Activated T-helper 9 cell treated with anti-CD3 and anti-CD28 coated beads, Interleukin-2, amount 50 U/mL, for 16 hours (primary cell): ENCODE data around the gene SH2D3A.
A peak's percentile ranks its signal among the peaks of the same experiment; 100 is the strongest.
"Not testable (repeated sequence)": the region's sequence is repeated elsewhere in the genome, so short reads cannot be mapped to it uniquely, and the experiment has no call there.

Experiments used
- DNase-seq: peaks from one replicate; pipeline ENCODE4 v3.0.0-alpha.2; 2020; ENCODE audit warnings: low read depth

The SH2D3A gene

DNA sequence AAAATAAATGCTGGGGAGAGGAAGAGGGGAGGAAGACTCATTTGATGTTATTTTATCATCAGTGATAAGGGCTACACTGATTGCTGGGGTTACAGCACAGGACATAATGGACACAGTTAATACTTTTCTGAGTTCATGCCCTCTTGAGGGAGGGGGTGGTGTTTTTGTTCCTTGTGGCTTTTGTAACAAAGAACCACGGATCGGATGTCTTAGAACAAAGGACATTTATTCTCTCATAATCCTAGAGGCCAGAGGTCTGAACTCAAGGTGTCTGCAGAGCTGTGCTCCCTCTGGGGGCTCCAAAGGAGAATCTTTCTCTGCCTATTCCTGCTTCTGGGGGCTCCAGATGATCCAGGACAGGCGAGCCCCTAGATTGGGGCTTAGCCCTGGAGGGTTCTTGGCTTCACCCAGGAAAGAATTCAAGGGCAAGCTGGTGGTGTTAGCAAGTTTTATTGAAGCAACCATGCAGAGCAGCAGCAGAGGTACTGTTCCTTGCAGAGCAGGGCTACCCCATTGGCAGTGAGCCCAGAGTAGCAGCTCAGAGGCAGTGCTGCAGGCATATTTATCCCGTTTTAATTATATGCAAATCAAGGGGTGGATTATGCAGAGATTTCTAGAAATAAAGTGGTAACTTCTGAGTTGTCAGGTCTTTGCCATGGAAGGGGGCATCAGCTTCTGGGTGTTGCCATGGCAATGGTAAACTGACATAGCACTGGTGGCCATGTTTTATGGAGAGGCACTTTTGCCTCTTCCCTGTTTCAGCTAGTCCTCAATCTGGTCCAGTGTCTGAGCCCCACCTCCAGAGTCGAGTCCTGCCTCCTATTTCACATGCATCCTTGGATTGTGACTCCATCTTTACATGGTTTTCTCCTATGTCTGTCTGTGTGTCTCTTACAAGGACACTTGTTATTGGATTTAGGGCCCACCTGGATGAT lies 23.2 kb upstream of the SH2D3A start:
- no peak for DNase-seq

- DNase-seq = no peak
Observed at GRCh38 chr19:6788896-6789295, 21.7 kb upstream of the SH2D3A start.

GRCh38 chr19:6787393-6787792 lies 20.2 kb upstream of the SH2D3A start:
- no peak for DNase-seq

DNA sequence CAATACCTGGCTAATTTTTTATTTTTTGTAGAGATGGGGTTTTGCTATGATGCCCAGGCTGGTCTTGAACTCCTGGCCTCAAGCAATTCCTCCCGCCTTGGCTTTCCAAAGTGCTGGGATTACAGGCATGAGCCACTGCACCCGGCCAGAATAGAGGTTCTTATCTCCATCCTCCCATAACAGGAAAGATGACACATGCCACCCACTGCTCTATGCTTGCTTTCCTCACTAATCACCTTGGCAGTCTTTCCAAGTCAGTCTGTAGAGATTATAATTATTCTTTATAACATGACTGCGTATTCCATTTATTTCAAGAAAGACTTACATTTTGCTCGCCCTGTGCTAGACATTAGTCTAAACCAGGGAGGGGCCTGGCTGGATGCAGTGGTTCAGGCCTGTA lies 12.0 kb upstream of the SH2D3A start:
- DNase-seq = no peak

GRCh38 chr19:6778386-6778785 lies 11.2 kb upstream of the SH2D3A start:
- no peak for DNase-seq

DNA sequence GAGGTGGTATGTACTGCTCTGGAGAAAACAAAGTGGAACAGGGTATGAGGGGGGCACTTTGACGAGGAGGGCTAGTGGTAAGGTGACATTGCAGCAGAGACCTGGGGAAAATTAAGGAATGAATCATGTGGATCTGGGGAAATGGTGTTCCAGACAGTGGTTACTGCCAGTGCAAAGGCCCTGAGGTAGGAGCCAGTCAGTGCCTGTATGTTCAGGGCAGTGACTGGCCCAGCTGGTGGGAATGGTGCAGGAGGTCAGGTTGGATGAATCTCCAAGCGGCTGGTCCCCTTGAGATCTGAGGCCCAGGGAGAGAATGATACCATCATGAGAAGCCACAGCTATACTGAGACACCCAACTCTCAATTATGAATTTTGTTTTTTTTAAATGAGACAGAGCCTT lies 10.2 kb upstream of the SH2D3A start:
- DNase-seq = no peak

DNA sequence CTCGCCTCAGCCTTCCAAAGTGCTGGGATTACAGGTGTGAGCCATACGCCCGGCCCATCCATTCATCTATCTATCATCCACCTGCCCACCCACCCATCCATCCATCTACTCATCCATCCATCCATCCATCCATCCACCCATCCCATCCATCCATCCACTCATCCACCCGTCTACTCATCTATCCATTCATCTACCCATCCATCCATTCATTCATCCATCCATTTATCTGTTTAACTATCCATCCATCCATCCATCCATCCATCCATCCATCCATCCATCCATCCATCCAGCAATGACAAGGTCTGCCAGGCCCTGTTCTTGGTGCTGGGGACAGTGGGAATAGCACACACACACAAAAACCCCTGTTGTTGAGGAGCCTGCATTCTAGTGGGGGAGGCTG lies 9.8 kb upstream of the SH2D3A start:
- no peak for DNase-seq

DNA sequence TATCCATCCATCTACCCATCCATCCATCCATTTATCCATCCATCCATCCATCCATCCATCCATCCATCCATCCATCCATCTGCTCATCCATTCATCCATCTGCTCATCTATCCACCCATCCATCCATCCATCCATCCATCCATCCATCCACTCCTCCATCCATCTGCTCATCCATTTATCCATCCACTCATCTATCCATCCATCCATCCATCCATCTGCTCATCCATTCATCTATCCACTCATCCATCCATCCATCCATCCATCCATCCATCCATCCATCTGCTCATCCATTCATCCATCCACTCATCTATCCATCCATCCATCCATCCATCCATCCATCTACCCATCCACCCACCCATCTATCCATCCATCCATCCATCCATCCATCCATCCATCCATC lies 8.8 kb upstream of the SH2D3A start:
- not testable (repeated sequence) for DNase-seq

DNA sequence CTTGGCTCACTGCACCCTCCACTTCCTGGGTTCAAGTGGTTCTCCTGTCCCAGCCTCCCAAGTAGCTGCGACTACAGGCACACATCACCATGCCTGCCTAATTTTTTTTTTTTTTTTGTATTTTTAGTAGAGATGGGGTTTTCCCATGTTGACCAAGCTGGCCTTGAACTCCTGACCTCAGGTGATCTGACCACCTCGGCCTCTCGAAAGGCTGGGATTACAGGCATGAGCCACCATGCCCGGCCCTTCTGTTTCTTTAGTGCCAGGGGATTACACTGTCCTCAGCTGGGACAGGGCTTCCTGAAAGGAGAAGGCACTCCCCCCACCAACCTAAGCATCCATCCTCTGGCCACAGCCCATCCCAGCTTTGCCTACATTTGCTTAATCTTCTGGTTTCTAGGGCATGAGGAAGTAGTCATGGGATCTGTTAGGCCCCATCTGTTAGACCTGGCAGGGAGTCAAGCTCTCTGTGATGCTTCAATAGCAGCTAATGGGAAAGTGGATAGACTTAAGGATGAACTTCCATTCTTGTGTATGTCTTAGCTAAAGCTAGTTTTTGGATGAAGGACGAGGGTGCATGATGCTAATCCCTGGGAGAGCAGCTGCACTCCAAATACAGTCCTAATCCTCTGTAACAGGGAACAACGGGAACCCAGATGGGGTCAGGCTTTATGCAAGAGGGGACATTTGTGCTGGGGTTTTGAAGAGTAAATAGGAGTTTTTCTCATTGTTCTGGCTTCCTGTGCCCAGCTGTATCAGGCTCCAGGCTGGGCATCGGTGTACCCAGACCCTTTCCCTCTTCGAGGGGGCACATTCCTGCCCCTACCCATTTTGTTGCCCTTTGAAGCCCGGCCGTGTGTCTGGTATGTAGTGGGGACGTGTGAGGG lies 7.8 kb upstream of the SH2D3A start:
- no peak for DNase-seq

DNA sequence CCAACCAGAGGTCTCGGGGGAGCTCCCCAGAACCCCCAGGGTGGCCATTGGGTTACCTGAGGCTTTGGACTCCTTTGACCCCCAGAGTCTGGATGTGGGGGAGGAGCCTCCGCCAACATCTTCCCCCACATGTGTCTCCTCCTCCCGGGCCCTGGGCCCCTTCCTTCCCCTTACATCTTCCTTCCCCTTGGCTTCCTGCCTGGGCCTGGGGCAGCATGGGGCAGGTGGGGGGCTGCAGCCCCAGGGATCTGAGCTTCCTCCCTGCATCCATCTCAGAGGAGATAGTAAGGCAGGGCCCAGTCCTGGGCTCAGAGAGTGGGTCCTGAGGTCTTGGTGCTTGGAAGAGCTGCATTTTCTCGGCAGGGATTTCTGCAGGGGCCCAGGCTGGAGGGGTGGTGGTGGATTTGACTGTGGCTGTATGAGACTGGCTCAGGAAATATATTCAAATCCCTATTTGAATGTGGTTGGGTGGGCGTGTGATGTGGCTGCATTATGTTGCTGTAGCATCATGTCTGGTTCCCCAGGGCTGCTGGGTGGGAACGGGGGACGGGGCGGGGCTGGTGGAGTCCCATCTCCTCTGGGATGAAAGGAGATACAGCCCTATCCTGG lies 6.2 kb upstream of the SH2D3A start:
- DNase-seq = peak; percentile 39

DNA sequence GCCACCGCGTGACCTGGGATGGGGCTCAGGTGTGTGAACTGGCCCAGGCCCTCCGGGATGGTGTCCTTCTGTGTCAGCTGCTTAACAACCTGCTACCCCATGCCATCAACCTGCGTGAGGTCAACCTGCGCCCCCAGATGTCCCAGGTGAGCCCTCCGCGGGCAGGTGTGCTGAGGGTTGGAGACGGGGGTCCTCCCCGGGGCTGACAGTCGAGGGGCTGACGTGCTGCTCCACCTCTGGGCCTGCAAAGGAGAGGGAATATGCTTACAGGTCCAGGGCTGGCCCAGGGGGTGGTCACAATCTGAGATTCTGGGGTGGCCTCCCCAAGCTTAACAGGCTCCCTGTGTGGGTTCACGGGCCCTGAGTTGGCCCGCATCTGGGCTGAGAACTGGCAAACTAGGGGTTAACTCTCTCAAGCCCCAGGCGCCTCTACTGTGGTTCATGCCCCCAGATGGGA lies 5.7 kb upstream of the SH2D3A start:
- DNase-seq = no peak

GRCh38 chr19:6772028-6772865 lies 5.0 kb upstream of the SH2D3A start, which contains the start of gene VAV1:
Gene VAV1, plus strand, starts transcription at chr19:6772708. Its CDS starts 100 bp downstream, at chr19:6772808.
- DNase-seq = peak; percentile 67

GRCh38 chr19:6771648-6772027 lies 4.4 kb upstream of the SH2D3A start:
- not testable (repeated sequence) for DNase-seq

DNA sequence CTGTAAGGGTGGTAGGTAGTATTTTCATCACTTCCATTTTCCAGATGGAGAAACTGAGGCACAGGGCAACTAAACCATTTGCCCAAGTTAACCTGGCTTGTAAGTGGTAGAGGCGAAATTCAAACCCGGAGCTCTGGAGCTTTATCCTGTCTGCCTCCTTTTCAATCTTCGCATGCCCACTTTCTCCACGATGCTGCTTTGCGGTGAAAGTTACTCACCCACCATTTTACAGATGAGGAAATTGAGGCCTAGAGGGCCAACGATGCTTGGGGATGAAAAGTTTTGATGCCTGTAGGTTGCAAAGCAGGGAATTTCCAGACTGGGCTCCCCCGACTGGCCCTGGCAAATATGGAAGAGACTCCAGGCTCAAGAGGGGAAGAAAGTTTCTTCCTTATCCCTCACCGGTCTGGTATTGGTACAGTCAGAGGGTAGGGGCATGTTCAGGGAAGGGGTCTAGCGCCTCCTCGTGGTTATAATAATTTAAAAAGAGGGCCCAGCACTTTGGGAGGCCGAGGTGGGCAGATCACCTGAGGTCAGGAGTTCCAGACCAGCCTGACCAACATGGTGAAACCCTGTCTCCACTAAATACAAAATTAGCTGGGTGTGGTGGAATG lies 1.9 kb upstream of the SH2D3A start:
- DNase-seq = no peak

DNA sequence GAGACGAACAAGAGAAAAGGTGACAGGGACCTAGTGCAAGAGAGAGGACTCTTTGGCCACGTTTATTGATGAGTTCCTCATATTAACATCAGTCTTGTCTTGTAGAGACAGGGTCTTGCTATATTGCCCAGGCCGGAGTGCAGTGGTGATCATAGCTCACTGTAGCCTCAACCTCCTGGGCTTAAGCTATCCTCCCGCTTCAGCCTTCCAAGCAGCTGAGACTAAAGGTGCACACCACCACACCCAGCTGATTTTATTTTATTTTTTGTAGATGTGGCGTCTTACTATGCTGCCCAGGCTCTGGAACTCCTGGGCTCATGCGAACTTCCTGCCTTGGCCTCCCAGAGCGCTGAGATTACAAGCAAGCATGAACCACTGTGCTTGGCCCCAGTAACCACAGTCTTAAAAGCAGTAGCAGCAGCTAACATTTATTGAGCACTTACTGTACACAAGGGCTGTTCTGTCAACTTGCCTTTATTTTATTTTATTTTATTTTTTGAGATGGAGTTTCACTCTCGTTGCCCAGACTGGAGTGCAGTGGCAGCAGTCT lies 1.1 kb upstream of the SH2D3A start:
- DNase-seq = no peak

DNA sequence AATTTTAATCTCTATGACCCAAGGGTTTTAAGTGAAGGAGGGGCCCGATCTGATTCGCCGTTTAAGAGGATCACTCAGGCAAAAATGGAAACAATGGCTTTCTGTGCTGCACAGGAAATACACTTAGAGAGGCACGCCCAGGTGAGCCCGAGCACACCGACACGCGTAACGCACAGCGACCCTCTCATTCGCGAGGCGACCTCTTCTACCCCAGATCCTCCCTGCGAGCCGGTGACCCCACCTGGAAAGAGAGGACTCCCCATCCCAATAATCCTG lies 216 bp downstream of the SH2D3A start:
- peak; percentile 25 for DNase-seq

DNA sequence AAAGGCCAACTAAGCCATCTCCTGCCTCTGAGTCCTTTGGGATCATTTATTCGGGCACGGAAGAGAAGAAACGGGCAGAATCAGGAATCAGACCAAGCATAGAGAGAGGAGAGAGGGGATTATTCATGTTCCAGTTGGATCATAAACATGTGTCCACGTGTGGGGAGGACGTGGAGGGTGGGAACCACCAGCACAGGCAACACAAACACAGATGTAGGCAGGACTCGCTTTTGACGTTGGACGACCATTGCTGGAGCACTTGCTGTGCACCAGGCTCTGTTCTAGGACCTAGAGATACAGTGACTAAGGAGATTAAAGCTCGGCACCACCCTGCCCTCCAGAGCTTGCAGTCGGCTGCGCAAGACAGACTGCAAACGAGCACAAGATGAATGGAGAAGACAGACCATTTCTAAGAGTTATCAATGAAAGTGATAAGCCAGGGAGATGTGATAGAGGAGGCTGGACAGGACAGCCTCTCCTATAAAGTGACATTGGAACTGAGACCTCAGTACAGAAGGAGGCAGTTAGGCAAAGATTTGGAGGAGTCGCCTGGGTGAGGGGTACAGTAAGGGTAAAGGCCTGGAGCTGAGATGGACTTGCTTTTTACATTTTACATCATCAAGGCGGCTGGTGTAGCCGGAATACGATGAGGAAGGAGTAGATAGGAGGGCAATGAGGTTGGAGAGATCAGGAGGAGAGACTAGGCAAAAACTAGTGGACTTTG lies 716 bp downstream of the SH2D3A start:
- DNase-seq = no peak

- no peak for DNase-seq
Observed at GRCh38 chr19:6765738-6766356, 1.4 kb downstream of the SH2D3A start.

GRCh38 chr19:6762253-6762797 lies 4.9 kb downstream of the SH2D3A start:
- DNase-seq = not testable (repeated sequence)
